ENCODE measurements around the gene HOXD13. TPM values are rescaled to one million over a fixed set of nuclear protein-coding genes. Genes with fewer than 3 reads are reported as not detected.
A peak's percentile ranks its signal among the peaks of the same experiment; 100 is the strongest.

The HOXD13 gene
- total and polyA plus RNA-seq, 2 of the 8 experiments (the other 6 are each of a cell fraction or from before 2014, with no cell fraction given), result not detected

DNA sequence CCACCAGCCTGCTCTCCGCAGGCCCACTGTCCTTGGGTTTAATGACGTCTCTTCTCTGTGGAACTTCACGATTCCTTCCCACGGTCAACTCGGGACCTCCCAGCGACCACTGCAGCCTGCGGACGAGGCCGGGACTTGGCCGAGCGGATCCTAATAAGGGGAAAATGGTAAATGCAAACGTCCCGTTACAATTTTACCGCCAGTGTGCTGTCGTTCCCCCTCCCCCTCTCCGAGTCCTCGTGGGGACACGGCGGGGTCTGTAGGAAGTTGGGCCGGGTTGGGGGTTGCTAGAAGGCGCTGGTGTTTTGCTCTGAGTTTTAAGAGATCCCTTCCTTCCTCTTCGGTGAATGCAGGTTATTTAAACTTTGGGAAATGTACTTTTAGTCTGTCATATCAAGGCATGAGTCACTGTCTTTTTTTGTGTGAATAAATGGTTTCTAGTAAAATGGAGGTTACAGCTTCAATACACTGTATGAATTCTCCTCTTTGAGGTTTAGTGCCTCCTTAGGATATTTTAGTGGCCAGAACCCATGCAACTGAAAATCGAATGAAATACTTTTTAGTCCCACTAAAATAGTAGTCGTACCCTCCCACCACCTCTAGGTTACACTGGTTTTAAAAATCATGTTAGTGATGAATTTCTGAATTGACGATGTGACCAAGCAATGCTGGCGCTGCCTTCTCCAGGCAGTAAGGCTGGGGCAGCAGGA, 16.8 kb downstream of the HOXD13 start (continued):
- TF ChIP-seq, protein P1, sequence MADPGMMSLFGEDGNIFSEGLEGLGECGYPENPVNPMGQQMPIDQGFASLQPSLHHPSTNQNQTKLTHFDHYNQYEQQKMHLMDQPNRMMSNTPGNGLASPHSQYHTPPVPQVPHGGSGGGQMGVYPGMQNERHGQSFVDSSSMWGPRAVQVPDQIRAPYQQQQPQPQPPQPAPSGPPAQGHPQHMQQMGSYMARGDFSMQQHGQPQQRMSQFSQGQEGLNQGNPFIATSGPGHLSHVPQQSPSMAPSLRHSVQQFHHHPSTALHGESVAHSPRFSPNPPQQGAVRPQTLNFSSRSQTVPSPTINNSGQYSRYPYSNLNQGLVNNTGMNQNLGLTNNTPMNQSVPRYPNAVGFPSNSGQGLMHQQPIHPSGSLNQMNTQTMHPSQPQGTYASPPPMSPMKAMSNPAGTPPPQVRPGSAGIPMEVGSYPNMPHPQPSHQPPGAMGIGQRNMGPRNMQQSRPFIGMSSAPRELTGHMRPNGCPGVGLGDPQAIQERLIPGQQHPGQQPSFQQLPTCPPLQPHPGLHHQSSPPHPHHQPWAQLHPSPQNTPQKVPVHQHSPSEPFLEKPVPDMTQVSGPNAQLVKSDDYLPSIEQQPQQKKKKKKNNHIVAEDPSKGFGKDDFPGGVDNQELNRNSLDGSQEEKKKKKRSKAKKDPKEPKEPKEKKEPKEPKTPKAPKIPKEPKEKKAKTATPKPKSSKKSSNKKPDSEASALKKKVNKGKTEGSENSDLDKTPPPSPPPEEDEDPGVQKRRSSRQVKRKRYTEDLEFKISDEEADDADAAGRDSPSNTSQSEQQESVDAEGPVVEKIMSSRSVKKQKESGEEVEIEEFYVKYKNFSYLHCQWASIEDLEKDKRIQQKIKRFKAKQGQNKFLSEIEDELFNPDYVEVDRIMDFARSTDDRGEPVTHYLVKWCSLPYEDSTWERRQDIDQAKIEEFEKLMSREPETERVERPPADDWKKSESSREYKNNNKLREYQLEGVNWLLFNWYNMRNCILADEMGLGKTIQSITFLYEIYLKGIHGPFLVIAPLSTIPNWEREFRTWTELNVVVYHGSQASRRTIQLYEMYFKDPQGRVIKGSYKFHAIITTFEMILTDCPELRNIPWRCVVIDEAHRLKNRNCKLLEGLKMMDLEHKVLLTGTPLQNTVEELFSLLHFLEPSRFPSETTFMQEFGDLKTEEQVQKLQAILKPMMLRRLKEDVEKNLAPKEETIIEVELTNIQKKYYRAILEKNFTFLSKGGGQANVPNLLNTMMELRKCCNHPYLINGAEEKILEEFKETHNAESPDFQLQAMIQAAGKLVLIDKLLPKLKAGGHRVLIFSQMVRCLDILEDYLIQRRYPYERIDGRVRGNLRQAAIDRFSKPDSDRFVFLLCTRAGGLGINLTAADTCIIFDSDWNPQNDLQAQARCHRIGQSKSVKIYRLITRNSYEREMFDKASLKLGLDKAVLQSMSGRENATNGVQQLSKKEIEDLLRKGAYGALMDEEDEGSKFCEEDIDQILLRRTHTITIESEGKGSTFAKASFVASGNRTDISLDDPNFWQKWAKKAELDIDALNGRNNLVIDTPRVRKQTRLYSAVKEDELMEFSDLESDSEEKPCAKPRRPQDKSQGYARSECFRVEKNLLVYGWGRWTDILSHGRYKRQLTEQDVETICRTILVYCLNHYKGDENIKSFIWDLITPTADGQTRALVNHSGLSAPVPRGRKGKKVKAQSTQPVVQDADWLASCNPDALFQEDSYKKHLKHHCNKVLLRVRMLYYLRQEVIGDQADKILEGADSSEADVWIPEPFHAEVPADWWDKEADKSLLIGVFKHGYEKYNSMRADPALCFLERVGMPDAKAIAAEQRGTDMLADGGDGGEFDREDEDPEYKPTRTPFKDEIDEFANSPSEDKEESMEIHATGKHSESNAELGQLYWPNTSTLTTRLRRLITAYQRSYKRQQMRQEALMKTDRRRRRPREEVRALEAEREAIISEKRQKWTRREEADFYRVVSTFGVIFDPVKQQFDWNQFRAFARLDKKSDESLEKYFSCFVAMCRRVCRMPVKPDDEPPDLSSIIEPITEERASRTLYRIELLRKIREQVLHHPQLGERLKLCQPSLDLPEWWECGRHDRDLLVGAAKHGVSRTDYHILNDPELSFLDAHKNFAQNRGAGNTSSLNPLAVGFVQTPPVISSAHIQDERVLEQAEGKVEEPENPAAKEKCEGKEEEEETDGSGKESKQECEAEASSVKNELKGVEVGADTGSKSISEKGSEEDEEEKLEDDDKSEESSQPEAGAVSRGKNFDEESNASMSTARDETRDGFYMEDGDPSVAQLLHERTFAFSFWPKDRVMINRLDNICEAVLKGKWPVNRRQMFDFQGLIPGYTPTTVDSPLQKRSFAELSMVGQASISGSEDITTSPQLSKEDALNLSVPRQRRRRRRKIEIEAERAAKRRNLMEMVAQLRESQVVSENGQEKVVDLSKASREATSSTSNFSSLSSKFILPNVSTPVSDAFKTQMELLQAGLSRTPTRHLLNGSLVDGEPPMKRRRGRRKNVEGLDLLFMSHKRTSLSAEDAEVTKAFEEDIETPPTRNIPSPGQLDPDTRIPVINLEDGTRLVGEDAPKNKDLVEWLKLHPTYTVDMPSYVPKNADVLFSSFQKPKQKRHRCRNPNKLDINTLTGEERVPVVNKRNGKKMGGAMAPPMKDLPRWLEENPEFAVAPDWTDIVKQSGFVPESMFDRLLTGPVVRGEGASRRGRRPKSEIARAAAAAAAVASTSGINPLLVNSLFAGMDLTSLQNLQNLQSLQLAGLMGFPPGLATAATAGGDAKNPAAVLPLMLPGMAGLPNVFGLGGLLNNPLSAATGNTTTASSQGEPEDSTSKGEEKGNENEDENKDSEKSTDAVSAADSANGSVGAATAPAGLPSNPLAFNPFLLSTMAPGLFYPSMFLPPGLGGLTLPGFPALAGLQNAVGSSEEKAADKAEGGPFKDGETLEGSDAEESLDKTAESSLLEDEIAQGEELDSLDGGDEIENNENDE (IDR thresholded peaks at IDR 0.05; ENCODE audit: insufficient replicate concordance, low read length), result no peak
- TF ChIP-seq KDM1A (IDR thresholded peaks at IDR 0.05; ENCODE audit: borderline replicate concordance, low read length) (no peak), CHD1 (IDR thresholded peaks at IDR 0.05; ENCODE audit: low read depth, low read length) (no peak), EZH2 (IDR thresholded peaks at IDR 0.05; ENCODE audit: low read depth, low read length, severe bottlenecking) (peak; percentile 97), SUZ12 (IDR thresholded peaks at IDR 0.05; ENCODE audit: low read length) (peak; percentile 97), SP4 (IDR thresholded peaks at IDR 0.05; ENCODE audit: low read length) (no peak)

Measured in H1 (cell line).